Neutrophil (primary cell): ENCODE results near the gene TTF1.

ENCODE experiments used
- H3K27ac ChIP-seq: fragments of 200-600 bp; sonication (generic); 2 replicates; pipeline ENCODE4 v1.5.1; 2016; ENCODE audit warnings: mild to moderate bottlenecking, moderate library complexity
- H3K27me3 ChIP-seq: fragments of 200-600 bp; sonication (generic); 2 replicates; pipeline ENCODE4 v1.6.0; 2016; ENCODE audit warnings: mild to moderate bottlenecking
- H3K36me3 ChIP-seq: fragments of 200-600 bp; sonication (generic); 2 replicates; pipeline ENCODE4 v1.5.1; 2017
- H3K4me1 ChIP-seq, 2 experiments: fragments of 200-600 bp in 1 of 2; sonication (generic) in 1 of 2; 1 replicate in 1 of 2; 2 replicates in 1 of 2; pipeline versions ENCODE4 v1.5.1 to v1.6.1; 2013 to 2016; ENCODE audit warnings: low read depth in 1 of 2, low read length in 1 of 2, mild to moderate bottlenecking in 1 of 2, moderate library complexity in 1 of 2; ENCODE audit not compliant: control insufficient read depth in 1 of 2, insufficient read depth in 1 of 2
- H3K4me3 ChIP-seq, 2 experiments: fragments of 200-600 bp in 1 of 2; sonication (generic) in 1 of 2; 1 replicate in 1 of 2; 2 replicates in 1 of 2; pipeline ENCODE4 v1.5.1; 2013 to 2016; ENCODE audit warnings: low read depth in 1 of 2, low read length in 1 of 2, mild to moderate bottlenecking in 1 of 2, moderate library complexity in 1 of 2
- H3K9me3 ChIP-seq: fragments of 200-600 bp; sonication (generic); 2 replicates; pipeline ENCODE4 v1.5.1; 2016
- TF ChIP-seq, protein P1 (sequence below): fragments of 200-600 bp; sonication (generic); IDR thresholded peaks from 2 replicates; pipeline ENCODE4 v1.5.1; 2016; ENCODE audit warnings: antibody characterized with exemption

TTF1 gene

DNA sequence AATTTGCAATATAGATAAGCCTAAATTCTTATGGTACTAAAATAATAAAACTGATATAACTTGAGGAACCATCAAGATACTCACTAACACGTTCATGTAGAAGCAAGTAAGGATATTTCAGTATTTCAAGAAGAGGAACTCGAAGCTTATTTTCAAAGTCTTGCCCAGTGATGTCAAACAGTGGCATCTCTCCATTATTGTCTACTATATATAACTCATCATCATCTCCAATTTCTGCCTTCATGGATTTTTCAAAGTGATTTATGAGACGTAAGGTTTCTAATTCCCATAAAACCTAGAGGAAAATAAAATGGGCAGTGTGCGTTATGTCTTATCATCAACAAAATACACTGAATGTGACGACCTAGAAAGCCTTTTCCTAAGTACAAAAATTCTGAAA is 60.5 kb downstream of the TTF1 start:
- H3K36me3 ChIP-seq: peaks cover 100% of the 10 kb centered on the region
- no peaks in the 10 kb centered on the region for H3K27me3 ChIP-seq
- no peak overlapping the region for H3K4me3 ChIP-seq
- peaks cover 8 to 13% of the 10 kb centered on the region in 2 experiments for H3K4me1 ChIP-seq
- TF ChIP-seq, protein P1, sequence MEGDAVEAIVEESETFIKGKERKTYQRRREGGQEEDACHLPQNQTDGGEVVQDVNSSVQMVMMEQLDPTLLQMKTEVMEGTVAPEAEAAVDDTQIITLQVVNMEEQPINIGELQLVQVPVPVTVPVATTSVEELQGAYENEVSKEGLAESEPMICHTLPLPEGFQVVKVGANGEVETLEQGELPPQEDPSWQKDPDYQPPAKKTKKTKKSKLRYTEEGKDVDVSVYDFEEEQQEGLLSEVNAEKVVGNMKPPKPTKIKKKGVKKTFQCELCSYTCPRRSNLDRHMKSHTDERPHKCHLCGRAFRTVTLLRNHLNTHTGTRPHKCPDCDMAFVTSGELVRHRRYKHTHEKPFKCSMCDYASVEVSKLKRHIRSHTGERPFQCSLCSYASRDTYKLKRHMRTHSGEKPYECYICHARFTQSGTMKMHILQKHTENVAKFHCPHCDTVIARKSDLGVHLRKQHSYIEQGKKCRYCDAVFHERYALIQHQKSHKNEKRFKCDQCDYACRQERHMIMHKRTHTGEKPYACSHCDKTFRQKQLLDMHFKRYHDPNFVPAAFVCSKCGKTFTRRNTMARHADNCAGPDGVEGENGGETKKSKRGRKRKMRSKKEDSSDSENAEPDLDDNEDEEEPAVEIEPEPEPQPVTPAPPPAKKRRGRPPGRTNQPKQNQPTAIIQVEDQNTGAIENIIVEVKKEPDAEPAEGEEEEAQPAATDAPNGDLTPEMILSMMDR: no peak
- no peaks in the 10 kb centered on the region for H3K9me3 ChIP-seq
- no peak overlapping the region for H3K27ac ChIP-seq

DNA sequence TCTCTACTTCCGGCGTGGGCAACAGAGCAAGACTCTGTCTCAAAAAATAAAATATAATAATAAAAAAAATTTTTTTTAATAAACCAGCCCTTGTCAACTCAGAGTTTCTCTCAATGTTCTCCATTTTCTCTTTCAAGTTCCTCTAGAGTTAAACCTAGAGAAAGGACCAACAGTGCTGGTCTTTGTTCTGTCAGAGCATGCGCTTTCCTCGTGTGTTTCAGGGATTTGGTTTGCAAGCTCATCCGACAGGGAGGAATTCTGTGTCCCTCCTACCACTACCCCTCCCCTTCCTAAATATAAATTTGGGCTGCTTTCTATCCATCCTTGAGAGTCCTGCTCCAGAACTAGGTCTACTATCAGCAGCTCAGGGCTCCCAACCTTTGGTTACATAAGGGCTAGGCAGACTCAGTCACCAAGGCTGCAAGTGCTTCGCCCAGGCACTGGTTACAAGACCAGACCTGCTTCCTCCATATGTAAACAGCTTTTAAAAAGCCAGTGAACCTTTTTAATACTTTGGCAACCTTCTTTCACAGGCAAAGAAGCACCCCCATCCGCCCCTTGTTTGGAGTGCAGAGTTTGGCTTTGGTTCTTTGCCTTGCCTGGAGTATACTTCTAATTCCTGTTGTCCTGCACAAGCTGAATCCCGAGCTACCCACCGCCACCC is 65.3 kb downstream of the TTF1 start:
- Histone ChIP-seq H3K4me3 (no peak overlapping the region), H3K36me3 (peaks cover 100% of the 10 kb centered on the region), H3K9me3 (no peaks in the 10 kb centered on the region), H3K4me1 (no peaks in the 10 kb centered on the region), H3K27me3 (no peaks in the 10 kb centered on the region), H3K27ac (no peak overlapping the region)
- TF ChIP-seq, protein P1: no peak

DNA sequence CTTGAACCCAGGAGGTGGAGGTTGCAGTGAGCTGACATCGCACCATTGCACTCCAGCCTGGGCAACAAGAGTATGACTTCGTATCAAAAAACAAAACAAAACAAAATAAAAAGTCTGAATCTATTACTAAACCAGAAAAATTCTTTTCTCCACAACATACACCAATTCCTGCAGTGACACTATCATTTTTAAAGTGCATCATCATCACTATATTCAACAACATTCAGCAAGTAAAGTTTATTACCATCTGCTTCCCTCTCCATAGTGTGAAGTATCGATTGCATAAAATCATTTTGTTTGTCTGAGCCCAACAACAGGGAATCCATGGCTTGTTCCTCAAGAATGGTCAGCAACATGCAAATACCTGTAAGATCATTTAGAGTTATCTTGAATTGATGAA is 72.3 kb downstream of the TTF1 start:
- TF ChIP-seq, protein P1: no peak
- H3K27ac ChIP-seq: no peak overlapping the region

DNA sequence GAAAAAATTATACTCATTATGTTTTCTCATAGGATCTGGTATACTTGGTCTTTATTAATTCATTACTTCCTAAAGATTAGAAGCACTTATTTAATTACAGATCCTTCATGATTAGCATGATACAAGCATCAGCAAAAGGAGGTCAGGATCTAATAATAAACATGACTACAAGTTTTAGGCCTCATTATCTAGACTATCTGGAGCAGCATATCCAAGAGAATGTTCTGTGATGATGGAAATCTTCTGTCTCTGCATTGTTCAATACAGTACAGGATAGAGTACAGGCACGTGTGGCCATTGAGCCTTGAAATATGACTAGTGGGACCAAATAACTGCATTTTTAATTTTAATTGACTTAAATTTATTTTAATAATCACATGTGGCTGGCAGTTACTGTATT is 73.1 kb downstream of the TTF1 start:
- Histone ChIP-seq H3K4me3 (no peak overlapping the region), H3K9me3 (no peaks in the 10 kb centered on the region), H3K36me3 (peaks cover 98% of the 10 kb centered on the region), H3K4me1 (no peaks in the 10 kb centered on the region), H3K27me3 (no peaks in the 10 kb centered on the region), H3K27ac (no peak overlapping the region)
- TF ChIP-seq, protein P1: no peak

More for the DNA sequence above, 72.3 kb downstream of the TTF1 start:
- peaks cover 98% of the 10 kb centered on the region for H3K36me3 ChIP-seq
- no peaks in the 10 kb centered on the region for H3K9me3 ChIP-seq
- no peak overlapping the region for H3K4me3 ChIP-seq
- no peaks in the 10 kb centered on the region for H3K4me1 ChIP-seq
- H3K27me3 ChIP-seq: no peaks in the 10 kb centered on the region

DNA sequence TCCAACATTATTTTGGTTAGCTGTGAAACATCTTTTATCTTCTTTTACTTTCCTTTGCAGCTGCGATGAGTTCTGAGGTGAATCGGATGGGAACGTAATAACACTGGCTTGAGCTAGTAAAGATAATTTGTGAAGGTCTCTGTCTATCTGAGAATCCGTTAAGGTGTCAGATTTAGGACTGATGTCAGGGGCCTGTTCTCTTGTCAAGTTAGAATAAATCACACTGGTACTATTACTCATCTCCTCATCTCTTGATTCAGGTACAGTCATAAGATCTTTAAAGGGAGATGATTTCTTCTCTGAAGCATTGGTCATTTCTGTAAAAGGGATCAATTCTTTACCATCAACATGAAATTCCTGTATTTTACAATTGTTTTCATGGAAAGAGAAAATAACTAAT is 78.1 kb downstream of the TTF1 start:
- H3K27me3 ChIP-seq: no peaks in the 10 kb centered on the region
- peaks cover 85% of the 10 kb centered on the region for H3K36me3 ChIP-seq
- no peaks in the 10 kb centered on the region for H3K9me3 ChIP-seq
- TF ChIP-seq, protein P1: no peak
- no peak overlapping the region for H3K27ac ChIP-seq
- H3K4me1 ChIP-seq: no peaks in the 10 kb centered on the region
- no peak overlapping the region for H3K4me3 ChIP-seq
